Adipocyte (in vitro differentiated cells): ENCODE measurements around the gene TIAM1.

Source experiments
- DNase-seq: peaks from one replicate; pipeline ENCODE4 v3.0.0-alpha.2; 2015; ENCODE audit warnings: low read depth
- H3K27me3 ChIP-seq: replicated peaks from 2 replicates; pipeline ENCODE4 v1.7.0; 2013; ENCODE audit warnings: mild to moderate bottlenecking, low read length, moderate library complexity; ENCODE audit not compliant: control insufficient read depth, insufficient read depth
- H3K36me3 ChIP-seq: 2 replicates; pipeline ENCODE4 v1.7.0; 2013; ENCODE audit warnings: low read length, mild to moderate bottlenecking, moderate library complexity; ENCODE audit not compliant: control insufficient read depth, insufficient read depth, severe bottlenecking
- H3K4me1 ChIP-seq: 2 replicates; pipeline ENCODE4 v1.7.0; 2013; ENCODE audit warnings: mild to moderate bottlenecking, low read length, moderate library complexity; ENCODE audit not compliant: control insufficient read depth, insufficient read depth
- H3K4me3 ChIP-seq: 2 replicates; pipeline ENCODE4 v1.7.0; 2013; ENCODE audit warnings: mild to moderate bottlenecking, low read length, moderate library complexity
- H3K9ac ChIP-seq: 2 replicates; pipeline ENCODE4 v1.7.0; 2013; ENCODE audit warnings: mild to moderate bottlenecking, low read length, moderate library complexity
- H3K9me3 ChIP-seq: 2 replicates; pipeline ENCODE4 v1.7.0; 2013; ENCODE audit warnings: mild to moderate bottlenecking, low read length, moderate library complexity; ENCODE audit not compliant: control insufficient read depth

The TIAM1 gene

GRCh38 chr21:31181082-31181750, 162.8 kb downstream of the TIAM1 start:
- DNase-seq: no peak
- H3K27me3 ChIP-seq: no peaks in the 10 kb centered on the region
- no peaks in the 10 kb centered on the region for H3K36me3 ChIP-seq
- no peak overlapping the region for H3K4me3 ChIP-seq
- no peaks in the 10 kb centered on the region for H3K9me3 ChIP-seq
- no peaks in the 10 kb centered on the region for H3K4me1 ChIP-seq
- H3K9ac ChIP-seq: no peak overlapping the region

DNA sequence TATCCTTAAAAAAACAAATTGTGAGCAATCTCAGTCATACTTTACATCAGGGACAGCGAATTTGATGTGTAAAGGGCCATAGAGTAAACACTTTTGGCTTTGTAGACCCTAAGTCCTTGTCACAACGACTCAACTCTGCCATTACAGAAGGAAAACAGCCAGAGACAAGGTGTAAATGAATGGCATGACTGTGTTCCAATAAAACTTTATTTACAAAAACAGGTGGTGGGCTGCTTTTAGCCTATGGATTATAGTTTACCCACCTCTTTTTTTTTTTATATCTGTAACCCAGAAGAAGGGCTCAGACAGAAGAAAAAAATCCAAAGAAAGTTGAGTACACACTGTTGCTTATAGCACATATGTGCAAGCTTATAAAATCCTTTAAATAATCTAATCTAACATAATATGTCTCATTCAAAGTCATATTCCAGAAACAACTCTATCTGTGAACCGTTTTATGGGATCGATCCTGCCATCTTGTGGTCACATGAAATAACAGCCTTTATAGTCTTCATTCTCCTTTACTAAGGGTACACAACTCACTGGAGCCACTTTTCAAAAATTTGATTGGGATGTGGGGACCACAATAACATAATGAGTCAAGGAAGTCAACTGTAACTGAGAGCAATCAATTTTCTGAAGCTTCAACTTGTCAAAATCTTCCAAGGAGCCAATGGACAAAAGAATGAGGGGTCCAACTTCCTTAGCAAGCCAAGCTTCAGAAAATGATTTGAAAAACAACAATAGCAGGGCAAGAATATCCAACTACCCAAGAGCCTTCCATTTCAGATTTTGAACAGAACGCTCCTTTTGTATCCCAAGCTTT, 163.6 kb downstream of the TIAM1 start:
- Histone ChIP-seq H3K27me3 (no peaks in the 10 kb centered on the region), H3K4me3 (no peak overlapping the region), H3K4me1 (no peaks in the 10 kb centered on the region), H3K9me3 (no peaks in the 10 kb centered on the region), H3K9ac (no peak overlapping the region), H3K36me3 (no peaks in the 10 kb centered on the region)
- DNase-seq: peak; percentile 75

- Histone ChIP-seq H3K9me3 (no peaks in the 10 kb centered on the region), H3K4me3 (no peak overlapping the region), H3K4me1 (no peaks in the 10 kb centered on the region), H3K27me3 (no peaks in the 10 kb centered on the region), H3K9ac (no peak overlapping the region), H3K36me3 (no peaks in the 10 kb centered on the region)
- no peak for DNase-seq
These were observed 167.3 kb downstream of the TIAM1 start for GRCh38 chr21:31176725-31177124.

DNA sequence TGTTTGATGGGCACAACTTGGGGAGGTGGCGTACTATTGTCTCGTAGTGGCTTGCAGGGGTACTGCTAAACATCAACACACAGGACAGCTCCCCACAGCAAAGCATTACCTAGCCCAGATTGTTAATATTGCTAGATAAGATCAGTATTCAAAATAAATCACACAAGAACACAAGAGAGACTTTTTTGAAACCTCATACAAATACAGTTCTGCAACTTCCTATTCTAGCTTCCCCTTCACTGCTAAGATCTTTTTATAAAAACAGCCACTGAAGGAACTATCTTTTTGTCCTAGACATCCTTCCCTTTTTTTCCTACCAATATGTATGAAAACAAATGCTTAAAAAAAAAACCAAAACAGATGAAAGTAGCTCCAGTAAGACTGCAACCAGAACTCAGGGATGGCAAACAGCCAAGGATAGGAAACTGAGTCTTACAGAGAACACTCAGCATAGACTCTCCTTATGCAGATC, 167.9 kb downstream of the TIAM1 start:
- H3K9ac ChIP-seq: no peak overlapping the region

GRCh38 chr21:31173881-31174555, 170.0 kb downstream of the TIAM1 start:
- Histone ChIP-seq H3K36me3 (no peaks in the 10 kb centered on the region), H3K9ac (no peak overlapping the region), H3K4me1 (no peaks in the 10 kb centered on the region), H3K9me3 (no peaks in the 10 kb centered on the region), H3K27me3 (no peaks in the 10 kb centered on the region), H3K4me3 (no peak overlapping the region)
- DNase-seq: no peak

More for the DNA sequence above, 167.9 kb downstream of the TIAM1 start:
- no peak for DNase-seq
- no peaks in the 10 kb centered on the region for H3K9me3 ChIP-seq
- no peaks in the 10 kb centered on the region for H3K27me3 ChIP-seq
- H3K4me1 ChIP-seq: no peaks in the 10 kb centered on the region
- no peak overlapping the region for H3K4me3 ChIP-seq
- no peaks in the 10 kb centered on the region for H3K36me3 ChIP-seq

- no peak overlapping the region for H3K9ac ChIP-seq
- H3K4me3 ChIP-seq: no peak overlapping the region
- H3K9me3 ChIP-seq: no peaks in the 10 kb centered on the region
- H3K4me1 ChIP-seq: no peaks in the 10 kb centered on the region
- DNase-seq: no peak
- no peaks in the 10 kb centered on the region for H3K36me3 ChIP-seq
- no peaks in the 10 kb centered on the region for H3K27me3 ChIP-seq
These were observed 171.7 kb downstream of the TIAM1 start for GRCh38 chr21:31172328-31172727.

DNA sequence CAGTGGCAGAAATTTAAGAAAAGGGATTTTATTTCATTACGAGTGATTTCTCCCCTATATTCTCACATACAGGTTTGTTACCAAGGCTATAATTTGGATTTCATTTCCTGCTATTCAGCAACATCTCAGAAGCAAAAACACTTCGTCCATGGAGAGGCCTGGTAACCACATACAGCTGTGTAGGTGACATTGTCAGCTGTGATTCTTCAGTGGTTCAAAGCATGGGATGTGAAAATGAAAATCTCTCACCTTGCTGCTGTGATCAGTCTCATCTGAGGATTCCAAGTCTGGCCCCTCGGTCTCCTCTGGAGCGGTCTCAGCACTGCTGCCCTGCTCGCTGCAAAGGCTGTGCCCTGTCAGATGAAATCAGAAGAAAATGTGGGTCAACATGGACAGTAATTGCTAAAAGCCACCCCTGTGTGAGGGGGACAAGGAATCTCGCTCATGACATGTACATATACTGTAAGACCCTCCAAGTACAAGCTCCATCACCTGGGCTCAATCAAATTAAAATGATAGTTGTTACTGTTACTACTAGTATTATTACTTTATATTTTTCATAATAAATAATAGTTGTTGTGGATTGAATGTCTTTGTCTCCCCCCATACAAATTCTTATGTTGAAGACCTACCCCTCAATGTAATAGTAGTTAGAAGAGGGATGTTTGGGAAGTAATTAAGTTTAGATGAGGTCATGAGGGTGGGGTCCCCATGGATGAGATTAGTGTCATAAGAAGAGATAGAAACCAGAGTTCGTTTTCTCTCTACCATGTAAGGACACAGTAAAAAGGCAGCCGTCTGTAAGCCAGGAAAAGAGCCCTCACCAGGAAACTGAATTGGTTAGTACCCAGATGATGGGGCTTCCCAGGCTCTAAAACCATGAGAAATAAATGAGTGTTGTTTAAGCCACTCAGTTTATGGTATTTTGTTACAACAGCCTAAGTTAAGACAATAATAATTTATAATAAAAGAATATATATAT, 179.1 kb downstream of the TIAM1 start:
- H3K27me3 ChIP-seq: no peaks in the 10 kb centered on the region
- no peak overlapping the region for H3K4me3 ChIP-seq
- no peak overlapping the region for H3K9ac ChIP-seq
- no peaks in the 10 kb centered on the region for H3K9me3 ChIP-seq
- DNase-seq: no peak
- H3K36me3 ChIP-seq: no peaks in the 10 kb centered on the region
- peaks cover 3% of the 10 kb centered on the region for H3K4me1 ChIP-seq

GRCh38 chr21:31162827-31163226, 181.2 kb downstream of the TIAM1 start:
- no peak overlapping the region for H3K9ac ChIP-seq
- H3K36me3 ChIP-seq: no peaks in the 10 kb centered on the region
- H3K27me3 ChIP-seq: no peaks in the 10 kb centered on the region
- peak; percentile 21 for DNase-seq
- H3K4me3 ChIP-seq: no peak overlapping the region
- no peaks in the 10 kb centered on the region for H3K9me3 ChIP-seq
- peaks cover 6% of the 10 kb centered on the region for H3K4me1 ChIP-seq

DNA sequence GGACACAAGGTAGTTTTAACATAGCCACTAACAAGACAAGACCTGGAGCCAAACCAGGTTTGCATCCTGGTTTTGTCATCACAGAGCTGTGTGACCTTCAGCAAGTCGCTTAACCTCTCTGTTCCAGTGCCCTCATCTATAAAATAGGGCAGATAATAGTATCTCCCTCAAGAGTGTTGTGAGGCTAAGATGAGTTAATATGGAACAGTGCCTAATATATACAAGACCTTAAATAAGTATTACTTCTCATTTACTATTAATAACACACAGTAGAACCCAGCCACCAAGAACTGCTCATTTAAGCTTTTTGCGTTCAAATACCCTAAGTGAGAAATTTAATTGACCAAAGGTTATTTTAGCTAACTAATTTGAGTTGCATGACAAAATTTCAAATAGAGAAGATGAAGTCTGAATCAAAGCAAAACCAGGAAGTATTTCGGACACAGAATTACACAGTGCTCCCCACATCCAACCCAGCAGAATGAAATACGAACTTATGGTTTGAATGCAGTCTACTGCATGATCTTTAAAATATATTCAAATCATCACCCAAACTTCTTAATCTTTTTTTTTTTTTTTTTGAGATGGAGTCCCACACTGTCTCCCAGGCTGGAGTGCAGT, 181.9 kb downstream of the TIAM1 start:
- Histone ChIP-seq H3K27me3 (no peaks in the 10 kb centered on the region), H3K36me3 (no peaks in the 10 kb centered on the region), H3K9me3 (peaks cover 3% of the 10 kb centered on the region), H3K4me1 (peaks cover 6% of the 10 kb centered on the region), H3K9ac (no peak overlapping the region), H3K4me3 (no peak overlapping the region)
- no peak for DNase-seq

DNA sequence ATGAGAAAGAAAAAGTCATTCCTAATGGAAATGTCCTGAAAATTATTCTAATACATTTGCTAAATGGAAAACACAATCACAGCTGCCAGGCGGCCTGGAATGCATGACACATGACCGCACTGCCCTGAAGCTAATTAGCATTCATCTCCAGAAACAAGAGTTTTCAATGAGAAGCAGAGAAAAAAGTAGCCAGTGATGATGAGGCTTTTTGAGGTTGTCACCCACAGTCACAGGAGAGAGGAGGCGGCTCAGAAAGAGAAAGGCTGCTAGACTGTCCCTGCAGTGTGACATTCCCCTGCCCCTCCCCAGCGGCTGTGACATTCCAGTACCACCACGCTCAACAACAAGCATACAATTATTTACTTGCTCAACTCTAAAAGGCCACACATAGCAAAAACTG, 182.9 kb downstream of the TIAM1 start:
- peak overlapping the region; percentile 13 for H3K4me3 ChIP-seq
- no peaks in the 10 kb centered on the region for H3K27me3 ChIP-seq
- peak; percentile 58 for DNase-seq

More for the DNA sequence above, 182.9 kb downstream of the TIAM1 start:
- H3K4me1 ChIP-seq: peaks cover 6% of the 10 kb centered on the region
- no peak overlapping the region for H3K9ac ChIP-seq
- peaks cover 13% of the 10 kb centered on the region for H3K9me3 ChIP-seq
- H3K36me3 ChIP-seq: no peaks in the 10 kb centered on the region
